ENCODE results near the gene TMEM116. TPM values are rescaled to one million over a fixed set of nuclear protein-coding genes. Genes with fewer than 3 reads are reported as not detected.
"Not testable (repeated sequence)": the region's sequence is repeated elsewhere in the genome, so short reads cannot be mapped to it uniquely, and the experiment has no call there.

TMEM116 gene
- total and polyA plus RNA-seq, 11 donors: 19.6 to 63.6 (median 43.0) TPM

GRCh38 chr12:111998015-111998414, 14.9 kb downstream of the TMEM116 start:
- H3K4me3 ChIP-seq: no peak overlapping the region
- no peak for TF ChIP-seq POLR2A (IDR thresholded peaks at IDR 0.05)
- no peak for TF ChIP-seq CTCF (IDR thresholded peaks at IDR 0.05)
- peak; percentile 15 to 65 (median 37) for ATAC-seq
- peak overlapping the region in 10 of 12 donors; percentile 4 to 50 (median 36) for H3K27ac ChIP-seq
- WGBS, 4 donors: 48 to 72% (median 67%) methylated on average over 4 of the region's 4 CpGs
- H3K36me3 ChIP-seq: peaks cover 0 to 17% (median 0%) of the 10 kb centered on the region in 9 donors
- H3K9me3 ChIP-seq: no peaks in the 10 kb centered on the region
- peaks cover 0 to 65% (median 20%) of the 10 kb centered on the region in 12 donors for H3K4me1 ChIP-seq
- intact Hi-C loops (cut with DNase I): no loop called here
- DNase-seq: no peak
- no peaks in the 10 kb centered on the region for H3K27me3 ChIP-seq

DNA sequence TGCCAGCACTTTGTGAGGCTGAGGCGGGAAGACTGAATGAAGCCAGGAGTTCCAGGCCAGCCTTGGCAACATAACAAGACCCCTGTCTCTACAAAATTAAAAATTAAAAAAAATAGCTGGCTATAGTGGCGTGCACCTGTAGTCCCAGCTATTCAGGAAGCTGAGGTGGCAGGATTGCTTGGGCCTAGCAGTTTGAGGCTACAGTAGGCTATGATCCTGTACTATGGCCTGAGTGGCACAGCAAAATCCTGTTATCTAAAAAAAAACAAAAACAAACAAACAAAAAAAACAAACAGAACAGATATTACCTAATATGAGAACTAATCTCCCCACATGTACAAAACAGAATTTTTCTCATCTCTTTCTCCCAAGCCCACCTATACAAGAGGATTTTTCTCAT, 15.7 kb downstream of the TMEM116 start:
- WGBS, 4 donors: 83 to 92% (median 90%) methylated on average over 2 of the region's 2 CpGs
- no peak for ATAC-seq

DNA sequence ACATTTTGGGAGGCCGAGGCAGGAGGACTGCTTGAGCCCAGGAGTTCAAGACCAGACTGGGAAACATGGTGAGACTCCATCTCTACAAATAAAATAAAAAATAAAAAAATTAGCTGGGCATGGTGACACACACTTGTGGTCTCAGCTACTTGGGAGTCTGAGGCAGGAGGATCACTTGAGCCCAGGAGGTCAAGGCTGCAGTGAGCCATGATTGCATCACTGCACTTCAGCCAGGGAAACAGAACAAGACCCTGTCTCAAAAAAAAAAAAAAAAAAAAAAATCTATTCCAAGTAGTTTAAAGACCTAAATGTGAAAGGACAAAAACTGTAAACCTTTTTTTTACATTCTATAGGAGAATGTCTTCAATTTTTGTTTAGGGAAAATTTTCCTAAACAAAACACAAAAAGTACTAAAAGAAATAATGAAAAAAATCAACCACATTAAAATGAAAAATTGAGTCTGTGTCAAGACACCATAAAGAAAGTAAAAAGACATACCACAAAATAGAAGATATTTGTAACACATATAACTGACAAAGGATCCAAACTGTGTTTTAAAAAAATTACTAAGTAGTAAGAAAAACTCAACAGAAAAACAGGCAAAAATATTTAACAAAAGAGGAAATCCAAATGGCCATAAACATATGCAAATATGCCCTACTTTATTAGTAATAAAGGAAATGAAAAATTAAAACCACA, 17.0 kb downstream of the TMEM116 start:
- ATAC-seq (no peak), DNase-seq (no peak)
- peaks cover 0 to 58% (median 17%) of the 10 kb centered on the region in 12 donors for H3K4me1 ChIP-seq
- no peak overlapping the region for H3K27ac ChIP-seq
- H3K4me3 ChIP-seq: no peak overlapping the region
- H3K27me3 ChIP-seq: no peaks in the 10 kb centered on the region
- intact Hi-C loops (cut with DNase I): no loop called here
- TF ChIP-seq CTCF (IDR thresholded peaks at IDR 0.05) (no peak), POLR2A (IDR thresholded peaks at IDR 0.05) (no peak)
- H3K9me3 ChIP-seq: no peaks in the 10 kb centered on the region
- peaks cover 0 to 7% (median 0%) of the 10 kb centered on the region in 9 donors for H3K36me3 ChIP-seq
- 96 to 100% (median 98%) methylated on average over 1 of the region's 1 CpG for WGBS, 4 donors

More for the DNA sequence above, 15.7 kb downstream of the TMEM116 start:
- Histone ChIP-seq H3K4me3 (no peak overlapping the region), H3K27ac (peak overlapping the region in 5 of 12 donors; percentile 29 to 50 (median 37)), H3K4me1 (peaks cover 0 to 68% (median 20%) of the 10 kb centered on the region in 12 donors), H3K36me3 (peaks cover 0 to 12% (median 0%) of the 10 kb centered on the region in 9 donors), H3K27me3 (no peaks in the 10 kb centered on the region), H3K9me3 (no peaks in the 10 kb centered on the region)
- TF ChIP-seq CTCF (IDR thresholded peaks at IDR 0.05): no peak
- TF ChIP-seq POLR2A (IDR thresholded peaks at IDR 0.05): no peak
- intact Hi-C loops (cut with DNase I): no loop called here
- DNase-seq: no peak

- H3K27me3 ChIP-seq, ATAC-seq, H3K9me3 ChIP-seq, DNase-seq: not testable (repeated sequence)
- intact Hi-C loops (cut with DNase I): loop anchor here in 1 of 10 donors (5.0 kb wide), 1 partner anchor 42 kb away; no protein-coding TSS in a partner anchor
- H3K4me3 ChIP-seq: peak overlapping the region in 3 of 12 donors; percentile 17 to 44 (median 20)
- peak overlapping the region in 3 of 12 donors; percentile 4 to 73 (median 25) for H3K27ac ChIP-seq
- 40 to 50% (median 47%) methylated on average over 17 of the region's 17 CpGs for WGBS, 4 donors
- peaks cover 0 to 21% (median 0%) of the 10 kb centered on the region in 9 donors for H3K36me3 ChIP-seq
- H3K4me1 ChIP-seq: peaks cover 0 to 51% (median 16%) of the 10 kb centered on the region in 12 donors
Observed at GRCh38 chr12:111994211-111995111, 18.5 kb downstream of the TMEM116 start.

All from heart left ventricle (tissue), 16 donors.